RWPE2 (cell line): ENCODE results near the gene WNT11.

Experiments
- ATAC-seq: fragments of 200-7000 bp; cut with Tn5 transposase; 3 replicates; pipeline ENCODE4 v1.9.1; 2021; ENCODE audit warnings: low read depth
- DNase-seq: peaks from one replicate; pipeline ENCODE4 v3.0.0-alpha.2; 2020; ENCODE audit warnings: low spot score
- H3K27ac ChIP-seq: fragments of 450-650 bp; 2 replicates; pipeline ENCODE4 v1.5.1; 2017; ENCODE audit warnings: mild to moderate bottlenecking; ENCODE audit not compliant: poor library complexity, severe bottlenecking
- H3K27me3 ChIP-seq: fragments of 250-450 bp; sonication (Bioruptor Pico); 2 replicates; pipeline ENCODE4 v1.5.1; 2021; ENCODE audit warnings: mild to moderate bottlenecking, moderate library complexity; ENCODE audit not compliant: insufficient read depth, poor library complexity, severe bottlenecking
- H3K36me3 ChIP-seq: fragments of 250-450 bp; sonication (Bioruptor Pico); 2 replicates; pipeline ENCODE4 v1.5.1; 2020; ENCODE audit warnings: low read depth, mild to moderate bottlenecking, moderate library complexity
- H3K4me1 ChIP-seq: fragments of 250-450 bp; sonication (Bioruptor Pico); 2 replicates; pipeline ENCODE4 v1.5.1; 2021; ENCODE audit warnings: mild to moderate bottlenecking, moderate library complexity; ENCODE audit not compliant: insufficient read depth, poor library complexity, severe bottlenecking
- H3K4me3 ChIP-seq: fragments of 250-450 bp; sonication (Bioruptor Pico); 2 replicates; pipeline ENCODE4 v1.5.1; 2021; ENCODE audit warnings: mild to moderate bottlenecking, moderate library complexity; ENCODE audit not compliant: severe bottlenecking
- H3K9me3 ChIP-seq: fragments of 250-450 bp; sonication (Bioruptor Pico); 2 replicates; pipeline ENCODE4 v1.5.1; 2021; ENCODE audit warnings: mild to moderate bottlenecking, moderate library complexity; ENCODE audit not compliant: severe bottlenecking
- TF ChIP-seq, protein P1 (sequence below): fragments of 450-650 bp; IDR thresholded peaks from one replicate; pipeline ENCODE4 v1.5.1; 2017; ENCODE audit warnings: mild to moderate bottlenecking, moderate library complexity; ENCODE audit not compliant: poor library complexity, severe bottlenecking

The WNT11 gene

DNA sequence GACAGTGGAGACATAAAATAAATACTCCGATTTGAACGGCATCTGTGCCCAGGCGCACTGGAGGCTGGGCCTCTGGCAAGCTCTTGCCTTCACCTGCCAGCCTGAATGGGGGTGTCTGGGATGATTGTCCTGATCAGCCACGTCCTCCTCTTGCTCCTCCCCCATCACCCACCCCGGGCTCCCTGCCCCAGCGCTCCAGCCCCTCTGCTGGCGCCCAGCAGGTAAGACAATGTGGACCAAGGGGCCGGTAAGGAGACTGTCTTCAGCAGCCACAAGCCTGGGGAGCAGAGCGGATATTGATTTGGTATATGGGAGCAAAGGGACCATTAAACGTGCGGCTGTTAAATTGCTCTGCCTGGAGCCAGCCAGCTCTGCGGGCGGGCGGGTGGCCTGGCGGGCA lies 24.9 kb downstream of the WNT11 start:
- ATAC-seq, result no peak
- TF ChIP-seq, protein P1, sequence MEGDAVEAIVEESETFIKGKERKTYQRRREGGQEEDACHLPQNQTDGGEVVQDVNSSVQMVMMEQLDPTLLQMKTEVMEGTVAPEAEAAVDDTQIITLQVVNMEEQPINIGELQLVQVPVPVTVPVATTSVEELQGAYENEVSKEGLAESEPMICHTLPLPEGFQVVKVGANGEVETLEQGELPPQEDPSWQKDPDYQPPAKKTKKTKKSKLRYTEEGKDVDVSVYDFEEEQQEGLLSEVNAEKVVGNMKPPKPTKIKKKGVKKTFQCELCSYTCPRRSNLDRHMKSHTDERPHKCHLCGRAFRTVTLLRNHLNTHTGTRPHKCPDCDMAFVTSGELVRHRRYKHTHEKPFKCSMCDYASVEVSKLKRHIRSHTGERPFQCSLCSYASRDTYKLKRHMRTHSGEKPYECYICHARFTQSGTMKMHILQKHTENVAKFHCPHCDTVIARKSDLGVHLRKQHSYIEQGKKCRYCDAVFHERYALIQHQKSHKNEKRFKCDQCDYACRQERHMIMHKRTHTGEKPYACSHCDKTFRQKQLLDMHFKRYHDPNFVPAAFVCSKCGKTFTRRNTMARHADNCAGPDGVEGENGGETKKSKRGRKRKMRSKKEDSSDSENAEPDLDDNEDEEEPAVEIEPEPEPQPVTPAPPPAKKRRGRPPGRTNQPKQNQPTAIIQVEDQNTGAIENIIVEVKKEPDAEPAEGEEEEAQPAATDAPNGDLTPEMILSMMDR, result no peak
- H3K4me1 ChIP-seq, result no peaks in the 10 kb centered on the region
- H3K36me3 ChIP-seq, result no peaks in the 10 kb centered on the region
- H3K9me3 ChIP-seq, result no peaks in the 10 kb centered on the region
- DNase-seq, result no peak
- no peak overlapping the region for H3K4me3 ChIP-seq
- H3K27me3 ChIP-seq, result no peaks in the 10 kb centered on the region
- H3K27ac ChIP-seq, result no peak overlapping the region

DNA sequence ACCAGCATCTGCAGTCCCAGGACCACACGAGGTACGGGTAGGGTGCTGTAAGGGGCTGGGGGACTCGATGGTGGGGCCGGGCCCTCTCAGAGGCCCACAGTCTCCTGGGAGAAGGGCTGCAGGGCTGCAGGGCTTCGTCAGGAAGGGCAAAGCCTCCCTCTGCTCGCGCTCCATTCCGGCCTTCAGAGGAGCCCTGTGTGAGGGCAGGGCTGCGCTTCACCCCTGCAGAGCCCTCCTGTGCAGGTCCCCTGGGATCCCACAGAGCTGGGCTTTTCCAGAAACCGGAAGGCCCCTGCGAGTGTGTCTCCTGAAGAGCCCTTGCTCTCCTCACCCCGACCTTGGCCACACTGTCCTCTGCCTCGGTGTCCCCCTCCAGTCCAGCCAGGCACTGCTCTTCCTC lies 27.2 kb downstream of the WNT11 start:
- DNase-seq (no peak), ATAC-seq (no peak)
- TF ChIP-seq, protein P1, result no peak
- Histone ChIP-seq H3K27me3 (no peaks in the 10 kb centered on the region), H3K27ac (no peak overlapping the region), H3K4me3 (no peak overlapping the region), H3K9me3 (no peaks in the 10 kb centered on the region), H3K36me3 (no peaks in the 10 kb centered on the region), H3K4me1 (no peaks in the 10 kb centered on the region)

DNA sequence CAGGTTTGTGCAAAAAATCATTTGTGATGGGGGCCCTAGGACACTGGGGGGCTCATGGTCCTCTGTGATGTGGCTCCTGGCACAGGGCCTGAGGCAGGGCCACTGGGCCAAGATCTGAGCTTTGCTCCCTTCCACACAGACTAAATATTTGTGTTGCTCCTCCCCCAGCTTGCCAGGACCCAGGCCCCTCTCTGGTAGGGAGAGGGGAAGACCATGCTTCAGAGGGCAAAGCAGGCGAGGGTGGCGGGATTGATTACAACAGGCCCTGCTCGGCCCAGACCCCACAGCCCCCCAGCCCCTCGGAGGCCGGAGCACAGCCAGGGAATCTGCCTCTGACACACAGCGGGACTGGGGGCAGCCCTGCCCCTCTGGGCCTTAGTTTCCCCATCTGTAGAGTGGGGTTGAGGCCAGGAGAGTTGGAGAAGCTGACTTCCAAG lies 29.0 kb downstream of the WNT11 start:
- Histone ChIP-seq H3K4me1 (no peaks in the 10 kb centered on the region), H3K27me3 (no peaks in the 10 kb centered on the region), H3K36me3 (no peaks in the 10 kb centered on the region), H3K9me3 (no peaks in the 10 kb centered on the region), H3K4me3 (no peak overlapping the region), H3K27ac (no peak overlapping the region)
- ATAC-seq (no peak), DNase-seq (no peak)
- TF ChIP-seq, protein P1, result no peak

DNA sequence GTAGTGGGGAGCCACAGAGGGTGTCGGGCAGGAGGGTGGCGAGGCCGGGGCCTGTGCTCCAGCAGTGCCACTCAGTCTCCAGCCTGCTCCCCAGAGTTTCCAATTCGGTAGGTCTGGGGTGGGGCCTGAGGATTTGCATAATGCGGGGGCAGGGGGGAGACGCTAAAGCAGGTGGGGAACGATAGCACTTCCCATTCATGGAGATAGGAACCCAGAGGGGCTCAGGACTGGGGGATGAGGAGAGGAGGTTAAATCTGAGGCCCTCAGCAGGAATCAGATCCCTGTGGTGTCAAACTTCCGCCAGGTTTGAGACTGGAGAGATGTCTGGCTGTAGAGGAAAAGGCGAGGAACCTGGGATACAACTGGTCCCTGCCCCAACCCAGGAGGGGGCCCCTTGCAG lies 29.8 kb downstream of the WNT11 start:
- ATAC-seq (no peak), DNase-seq (no peak)
- no peaks in the 10 kb centered on the region for H3K27me3 ChIP-seq
- no peaks in the 10 kb centered on the region for H3K9me3 ChIP-seq
- no peak overlapping the region for H3K4me3 ChIP-seq
- no peaks in the 10 kb centered on the region for H3K4me1 ChIP-seq
- H3K27ac ChIP-seq, result no peak overlapping the region
- no peaks in the 10 kb centered on the region for H3K36me3 ChIP-seq
- TF ChIP-seq, protein P1, result no peak

DNA sequence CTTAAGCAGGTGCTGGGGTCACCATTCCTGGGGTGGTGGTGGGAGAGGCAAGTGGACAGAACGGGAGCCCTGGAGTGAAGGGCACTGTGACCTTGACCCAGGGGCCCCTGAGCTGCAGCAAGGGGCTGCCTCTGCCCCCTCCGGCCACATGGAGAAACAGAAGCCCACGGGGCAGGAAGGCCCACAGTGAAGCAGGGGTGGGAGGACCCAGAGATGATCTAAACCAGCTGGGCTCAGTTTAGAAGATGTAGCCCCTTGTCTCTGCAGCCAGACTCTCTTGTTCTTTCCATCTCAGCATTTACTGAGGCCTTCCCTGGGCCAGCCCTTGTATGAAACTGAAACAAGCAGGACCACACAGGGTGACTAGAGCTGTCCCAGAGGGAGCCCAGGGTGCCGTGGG lies 30.5 kb downstream of the WNT11 start:
- Histone ChIP-seq H3K9me3 (no peaks in the 10 kb centered on the region), H3K36me3 (no peaks in the 10 kb centered on the region), H3K27ac (no peak overlapping the region), H3K27me3 (no peaks in the 10 kb centered on the region), H3K4me1 (no peaks in the 10 kb centered on the region), H3K4me3 (no peak overlapping the region)
- TF ChIP-seq, protein P1, result no peak
- DNase-seq (no peak), ATAC-seq (no peak)
